H1 (cell line): Measurements from ENCODE around the gene JPH2. TPM values are rescaled to one million over a fixed set of nuclear protein-coding genes. Genes with fewer than 3 reads are reported as not detected.

Experiments
- CTCF ChIA-PET: fragments of 300-600 bp; sonication (Branson Sonifier 250); formaldehyde crosslinking; loops from one replicate; lab custom pipeline; 2021; ENCODE audit not compliant: partially characterized antibody; lab: Charles Lee
- POLR2A ChIA-PET: fragments of 300-600 bp; sonication (Branson Sonifier 250); formaldehyde crosslinking; loops from one replicate; lab custom pipeline; 2021; ENCODE audit warnings: inconsistent platforms; ENCODE audit not compliant: partially characterized antibody; lab: Charles Lee
- DNase-seq, 2 experiments: peaks; one replicate each; pipeline versions ENCODE4 v3.0.0 to v3.0.0-alpha.2; 2010 to 2022; ENCODE audit warnings: low spot score in 2 of 2, low read depth in 1 of 2, mixed read lengths in 1 of 2
- FAIRE-seq: peaks from 2 replicates; lab custom pipeline; 2011; peaks lifted over from hg19 to GRCh38; lab: Jason Lieb, UNC
- H2AFZ ChIP-seq: 2 replicates; pipeline ENCODE4 v1.8.1; 2012; ENCODE audit warnings: low read length, inconsistent platforms
- H2AK5ac ChIP-seq: 2 replicates; pipeline ENCODE4 v1.6.1; 2013; ENCODE audit warnings: low read depth, low read length
- H2BK120ac ChIP-seq: replicated peaks from 2 replicates; pipeline ENCODE3; 2013; ENCODE audit warnings: low read depth, low read length, inconsistent platforms
- H2BK12ac ChIP-seq: 2 replicates; pipeline ENCODE4 v1.6.1; 2013; ENCODE audit warnings: low read depth, low read length
- H2BK15ac ChIP-seq: 2 replicates; pipeline ENCODE4 v1.6.1; 2013; ENCODE audit warnings: low read length
- H2BK20ac ChIP-seq: 2 replicates; pipeline ENCODE4 v1.6.1; 2013; ENCODE audit warnings: low read length
- H2BK5ac ChIP-seq: 2 replicates; pipeline ENCODE4 v1.6.1; 2013; ENCODE audit warnings: low read depth, low read length
- H3K14ac ChIP-seq: 2 replicates; pipeline ENCODE4 v1.6.1; 2013; ENCODE audit warnings: inconsistent platforms; ENCODE audit not compliant: insufficient read length
- H3K18ac ChIP-seq: 2 replicates; pipeline ENCODE4 v1.6.1; 2013; ENCODE audit warnings: low read length; ENCODE audit errors: extremely low read depth
- H3K23ac ChIP-seq: 2 replicates; pipeline ENCODE4 v1.6.1; 2013; ENCODE audit warnings: inconsistent platforms; ENCODE audit not compliant: insufficient read length
- H3K23me2 ChIP-seq: 2 replicates; pipeline ENCODE4 v1.6.1; 2013; ENCODE audit warnings: low read depth, low read length
- H3K27ac ChIP-seq: 2 replicates; pipeline ENCODE4 v1.6.1; 2011; ENCODE audit warnings: low read depth, low read length, inconsistent platforms
- H3K27me3 ChIP-seq, 4 experiments: replicated peaks in 1 of 4; 1 replicate in 1 of 4; 2 replicates in 3 of 4; pipeline versions ENCODE4 v1.6.1 to v1.8.1; 2011 to 2013; ENCODE audit warnings: low read length in 3 of 4, mild to moderate bottlenecking in 3 of 4, inconsistent platforms in 2 of 4, mixed read lengths in 2 of 4, moderate library complexity in 1 of 4; ENCODE audit not compliant: control insufficient read depth in 3 of 4, insufficient read depth in 3 of 4; ENCODE audit errors: extremely low read depth in 1 of 4
- H3K36me3 ChIP-seq, 4 experiments: 2 replicates each; pipeline versions ENCODE4 v1.6.1 to v1.8.1; 2011 to 2013; ENCODE audit warnings: mild to moderate bottlenecking in 4 of 4, low read length in 3 of 4, moderate library complexity in 2 of 4, control low read depth in 1 of 4, inconsistent platforms in 1 of 4; ENCODE audit not compliant: insufficient read depth in 4 of 4, control insufficient read depth in 2 of 4
- H3K4ac ChIP-seq: replicated peaks from 2 replicates; pipeline ENCODE3; 2013; ENCODE audit warnings: low read length, low read depth, mixed read lengths, inconsistent platforms; ENCODE audit not compliant: insufficient read length
- H3K4me1 ChIP-seq, 4 experiments: replicated peaks in 1 of 4; 1 replicate in 1 of 4; 2 replicates in 3 of 4; pipeline versions ENCODE4 v1.6.1 to v1.8.1; 2011 to 2013; ENCODE audit warnings: low read length in 3 of 4, inconsistent platforms in 2 of 4, mixed read lengths in 1 of 4; ENCODE audit not compliant: insufficient read depth in 4 of 4, control insufficient read depth in 3 of 4
- H3K4me2 ChIP-seq, 2 experiments: 2 replicates each; pipeline versions ENCODE4 v1.6.1 to v1.8.1; 2011 to 2013; ENCODE audit warnings: low read depth in 2 of 2, low read length in 2 of 2, control low read depth in 1 of 2, inconsistent platforms in 1 of 2, mild to moderate bottlenecking in 1 of 2; ENCODE audit not compliant: insufficient read depth in 1 of 2
- H3K4me3 ChIP-seq, 4 experiments: fragments of 200-600, 300-600 bp in 1 of 4; sonication (generic), shearing (Covaris generic), sonication (Bioruptor Twin) in 1 of 4; 2 replicates each; pipeline versions ENCODE4 v1.5.1 to v1.8.1; 2011 to 2016; ENCODE audit warnings: low read length in 4 of 4, low read depth in 3 of 4, control low read depth in 2 of 4, inconsistent platforms in 2 of 4, mild to moderate bottlenecking in 2 of 4, mixed read lengths in 1 of 4, moderate library complexity in 1 of 4; ENCODE audit not compliant: insufficient read depth in 2 of 4; ENCODE audit errors: extremely low read depth in 1 of 4
- H3K56ac ChIP-seq: replicated peaks from 2 replicates; pipeline ENCODE3; 2013; ENCODE audit warnings: low read depth, mild to moderate bottlenecking, mixed read lengths, low read length, inconsistent platforms; ENCODE audit not compliant: insufficient read length
- H3K79me1 ChIP-seq: 2 replicates; pipeline ENCODE4 v1.6.1; 2013; ENCODE audit warnings: low read depth, low read length, control low read depth
- H3K79me2 ChIP-seq, 2 experiments: 2 replicates each; pipeline versions ENCODE4 v1.6.1 to v1.8.1; 2012 to 2013; ENCODE audit warnings: low read length in 2 of 2, mild to moderate bottlenecking in 2 of 2, inconsistent platforms in 1 of 2; ENCODE audit not compliant: insufficient read depth in 2 of 2, control insufficient read depth in 1 of 2
- H3K9ac ChIP-seq, 4 experiments: replicated peaks in 1 of 4; 1 replicate in 1 of 4; 2 replicates in 3 of 4; pipeline versions ENCODE4 v1.6.1 to v1.8.1; 2011 to 2013; ENCODE audit warnings: low read depth in 3 of 4, low read length in 3 of 4, control low read depth in 2 of 4, mild to moderate bottlenecking in 2 of 4, moderate library complexity in 2 of 4, inconsistent platforms in 1 of 4; ENCODE audit errors: extremely low read depth in 1 of 4
- H3K9me3 ChIP-seq, 2 experiments: 2 replicates each; pipeline versions ENCODE4 v1.6.1 to v1.8.1; 2012 to 2013; ENCODE audit warnings: mild to moderate bottlenecking in 2 of 2, moderate library complexity in 2 of 2, control low read depth in 1 of 2, inconsistent platforms in 1 of 2, low read depth in 1 of 2, low read length in 1 of 2, mixed read lengths in 1 of 2; ENCODE audit not compliant: insufficient read depth in 2 of 2
- H4K20me1 ChIP-seq, 2 experiments: replicated peaks in 1 of 2; 2 replicates each; pipeline versions ENCODE3 to v1.8.1; 2011 to 2013; ENCODE audit warnings: inconsistent platforms in 2 of 2, low read length in 2 of 2, mild to moderate bottlenecking in 1 of 2; ENCODE audit not compliant: insufficient read depth in 2 of 2, control insufficient read depth in 1 of 2
- H4K5ac ChIP-seq: 2 replicates; pipeline ENCODE4 v1.6.1; 2013; ENCODE audit warnings: low read length, low read depth, mixed read lengths, inconsistent platforms; ENCODE audit not compliant: insufficient read length
- H4K8ac ChIP-seq: 2 replicates; pipeline ENCODE4 v1.8.0; 2013; ENCODE audit warnings: mild to moderate bottlenecking, moderate library complexity, low read length, inconsistent platforms; ENCODE audit not compliant: insufficient read depth; ENCODE audit errors: extremely low read depth
- H4K91ac ChIP-seq: replicated peaks from 2 replicates; pipeline ENCODE3; 2013; ENCODE audit warnings: low read length, mixed read lengths, inconsistent platforms; ENCODE audit not compliant: insufficient read length
- CBX5 ChIP-seq: fragments of 300-800, 300-1000 bp; sonication (generic); IDR thresholded peaks from 2 replicates; pipeline ENCODE4 v1.7.1; 2016; ENCODE audit warnings: antibody characterized with exemption, low read length, low read depth
- CTBP2 ChIP-seq: IDR thresholded peaks from 2 replicates; pipeline ENCODE4 v1.7.0; 2011; ENCODE audit warnings: borderline replicate concordance, mild to moderate bottlenecking, moderate library complexity, mixed read lengths, low read length; ENCODE audit not compliant: insufficient read depth, insufficient read length
- CTCF ChIP-seq, 3 experiments: IDR thresholded peaks; 1 replicate in 2 of 3; 2 replicates in 1 of 3; pipeline versions ENCODE4 v1.5.1 to v1.6.1; 2011; ENCODE audit warnings: low read length in 3 of 3, mild to moderate bottlenecking in 3 of 3, inconsistent platforms in 2 of 3, low read depth in 1 of 3, moderate library complexity in 1 of 3; ENCODE audit not compliant: insufficient read depth in 1 of 3; ENCODE audit errors: control extremely low read depth in 1 of 3
- EGR1 ChIP-seq: IDR thresholded peaks from 2 replicates; pipeline ENCODE4 v1.6.1; 2011; ENCODE audit warnings: low read depth, low read length, borderline replicate concordance
- MAFK ChIP-seq: IDR thresholded peaks from 2 replicates; pipeline ENCODE4 v1.6.1; 2012; ENCODE audit warnings: low read depth, mild to moderate bottlenecking, improper control_type of control experiment, low read length
- NANOG ChIP-seq: IDR thresholded peaks from 2 replicates; pipeline ENCODE4 v1.6.1; 2011; ENCODE audit warnings: low read length, low read depth, mild to moderate bottlenecking, inconsistent platforms; ENCODE audit not compliant: insufficient read depth, poor library complexity, severe bottlenecking
- RNF2 ChIP-seq: fragments of 200-900, 300-1000 bp; sonication (generic); IDR thresholded peaks from 2 replicates; pipeline ENCODE4 v1.7.1; 2016; ENCODE audit warnings: borderline replicate concordance, low read depth, mild to moderate bottlenecking, antibody characterized with exemption, low read length; ENCODE audit not compliant: poor library complexity, severe bottlenecking; ENCODE audit errors: missing control alignments
- RXRA ChIP-seq: IDR thresholded peaks from 2 replicates; pipeline ENCODE4 v1.6.1; 2011; ENCODE audit warnings: low read depth, mild to moderate bottlenecking, low read length, moderate library complexity; ENCODE audit not compliant: insufficient read depth
- SP1 ChIP-seq: IDR thresholded peaks from 2 replicates; pipeline ENCODE4 v1.6.1; 2011; ENCODE audit warnings: low read depth, low read length
- YY1 ChIP-seq: IDR thresholded peaks from 2 replicates; pipeline ENCODE4 v1.6.1; 2011; ENCODE audit warnings: low read depth, mild to moderate bottlenecking, low read length
- WGBS, 2 experiments: shearing (Covaris generic) in 1 of 2; methylation state at CpG; one replicate each; pipeline versions ENCODE4 v1.1.6 to v1.1.7; 2013 to 2015; ENCODE audit warnings: low lambda C conversion rate in 2 of 2, mixed read lengths in 2 of 2, inconsistent platforms in 1 of 2, low coverage in 1 of 2, missing lambda C conversion rate in 1 of 2; ENCODE audit not compliant: insufficient replicate concordance in 2 of 2, insufficient coverage in 1 of 2, insufficient read length in 1 of 2; ENCODE audit errors: extremely low coverage in 1 of 2, missing lambda C conversion rate in 1 of 2; 5-methylcytosine and 5-hydroxymethylcytosine counted together
- polyA plus RNA-seq, 7 experiments: library from polyadenylated mRNA; depleted of rRNA in 3 of 7; stranded (reverse) in 5 of 7; unstranded in 2 of 7; fragments of >200 nt in 5 of 7; fragments of 200-250 nt in 2 of 7; gene quantifications; 1 replicate in 5 of 7; 2 replicates in 1 of 7; 4 replicates in 1 of 7; pipeline versions ENCODE4 v1.2.1 to v1.2.3, GENCODE V29; 2011 to 2013; ENCODE audit warnings: missing spikeins in 2 of 7, mixed read lengths in 2 of 7
- total RNA-seq: library from RNA; stranded (reverse); fragmentation: NEBNext Ultra II Directional; extraction: Animal tissue kit (Norgen Biotek cat#: 25700); gene quantifications from 2 replicates; pipeline ENCODE4 v1.2.1, GENCODE V29; 2021

Gene JPH2
- total and polyA plus RNA-seq, 2 of the 8 experiments (the other 6 are each of a cell fraction or from before 2014, with no cell fraction given) = 0.59 to 1.3 TPM

GRCh38 chr20:44072384-44072783, 114.6 kb downstream of the JPH2 start:
- no peak overlapping the region for H3K14ac ChIP-seq
- no peaks in the 10 kb centered on the region for H3K9me3 ChIP-seq
- no peak overlapping the region for H2BK15ac ChIP-seq
- H2AFZ ChIP-seq = no peak overlapping the region
- no peak overlapping the region for H3K4me2 ChIP-seq
- H3K56ac ChIP-seq = no peak overlapping the region
- no peaks in the 10 kb centered on the region for H3K79me1 ChIP-seq
- H3K36me3 ChIP-seq = no peaks in the 10 kb centered on the region
- H2BK12ac ChIP-seq = no peak overlapping the region
- WGBS, 2 experiments = 86% methylated on average over 6 of the region's 6 CpGs; no CpG with 5 or more reads in 1 of the 2 experiments
- no peak overlapping the region for H3K18ac ChIP-seq
- H4K20me1 ChIP-seq = no peaks in the 10 kb centered on the region
- H2BK120ac ChIP-seq = no peak overlapping the region
- no peak overlapping the region for H3K4me3 ChIP-seq
- no peak overlapping the region for H4K8ac ChIP-seq
- no peak for FAIRE-seq
- no peak overlapping the region for H4K5ac ChIP-seq
- no peak overlapping the region for H3K27ac ChIP-seq
- no peak for DNase-seq
- ChIA-PET POLR2A (no interaction called here), CTCF (interaction anchor here (0.8 to 3.0 kb wide), 4 partner anchors 9 to 322 kb away, joined by 3 to 19 read pairs (median 3); no protein-coding TSS in a partner anchor)
- H3K27me3 ChIP-seq = no peaks in the 10 kb centered on the region
- H3K4me1 ChIP-seq = peaks cover 0 to 7% (median 1%) of the 10 kb centered on the region in 4 experiments; a peak in 3 of 7 replicates
- no peaks in the 10 kb centered on the region for H3K79me2 ChIP-seq
- H3K23me2 ChIP-seq = no peaks in the 10 kb centered on the region
- H2AK5ac ChIP-seq = no peak overlapping the region
- no peak overlapping the region for H3K23ac ChIP-seq
- no peak overlapping the region for H4K91ac ChIP-seq
- no peak overlapping the region for H2BK5ac ChIP-seq
- no peak overlapping the region for H3K9ac ChIP-seq
- no peak overlapping the region for H2BK20ac ChIP-seq
- H3K4ac ChIP-seq = no peak overlapping the region
- no peak for TF ChIP-seq MAFK
- no peak for TF ChIP-seq RXRA
- no peak for TF ChIP-seq CTCF (IDR thresholded peaks at IDR 0.05; ENCODE audit: control extremely low read depth in 1 of 3, insufficient read depth in 1 of 3, low read depth in 1 of 3, low read length in 3 of 3)
- no peak for TF ChIP-seq EGR1
- TF ChIP-seq RNF2 = no peak
- TF ChIP-seq CTBP2 = no peak
- TF ChIP-seq NANOG = no peak
- no peak for TF ChIP-seq CBX5
- no peak for TF ChIP-seq YY1
- TF ChIP-seq SP1 = no peak
